ENCODE results near the gene ZNF580. TPM values are rescaled to one million over a fixed set of nuclear protein-coding genes. Genes with fewer than 3 reads are reported as not detected.

The ZNF580 gene
- total RNA-seq, 5 donors from 2014 or later (not counting 1 experiment from before 2014, with no cell fraction given): 44.6 to 116 (median 94.2) TPM

GRCh38 chr19:55648585-55649267 lies 7.9 kb downstream of the ZNF580 start:
- POLR2A ChIA-PET: no interaction called here
- CTCF ChIA-PET: interaction anchor here in 1 of 2 donors (1.5 kb wide), 1 partner anchor 63 kb away, joined by 3 read pairs; no protein-coding TSS in a partner anchor
- Histone ChIP-seq H3K36me3 (ENCODE audit: control insufficient read depth in 2 of 2, extremely low read depth in 1 of 2, insufficient read depth in 1 of 2, low read length in 1 of 2) (peaks cover 10 to 11% of the 10 kb centered on the region in 2 donors), H3K4me1 (ENCODE audit: control insufficient read depth in 1 of 2, extremely low read depth in 1 of 2, insufficient read depth in 2 of 2, low read length in 2 of 2) (peaks cover 14 to 53% of the 10 kb centered on the region in 2 experiments), H3K27ac (ENCODE audit: low read length) (no peak overlapping the region), H3K4me3 (ENCODE audit: control insufficient read depth in 1 of 2, extremely low read depth in 1 of 2, low read length in 1 of 2) (peak overlapping the region; percentile 63 to 75), H3K9me3 (no peaks in the 10 kb centered on the region), H3K27me3 (replicated peaks in 1 of 2; ENCODE audit: control insufficient read depth in 2 of 2, extremely low read depth in 1 of 2, insufficient read depth in 2 of 2, low read length in 1 of 2) (peaks cover 0 to 11% of the 10 kb centered on the region in 2 experiments)
- peaks cover 42 to 49% (median 43%) of the 10 kb centered on the region in 3 donors for H3K4me1 Mint-ChIP-seq
- DNase-seq (no peak), ATAC-seq (replicated peaks in 1 of 4) (no peak)
- H3K4me3 Mint-ChIP-seq: peak overlapping the region; percentile 66 to 82 (median 74)
- H3K9me3 Mint-ChIP-seq: no peaks in the 10 kb centered on the region
- peaks cover 4% of the 10 kb centered on the region for H3K36me3 Mint-ChIP-seq
- no peaks in the 10 kb centered on the region for H3K27me3 Mint-ChIP-seq
- 45% methylated on average over 13 of the region's 25 CpGs for WGBS (ENCODE audit: insufficient coverage)
- peak overlapping the region; percentile 23 to 28 for H3K27ac Mint-ChIP-seq

- no peak for DNase-seq
Measured at GRCh38 chr19:55649268-55650125, 8.7 kb downstream of the ZNF580 start.

GRCh38 chr19:55650126-55650557 lies 9.3 kb downstream of the ZNF580 start:
- DNase-seq: no peak
- Histone ChIP-seq H3K36me3 (ENCODE audit: control insufficient read depth in 2 of 2, extremely low read depth in 1 of 2, insufficient read depth in 1 of 2, low read length in 1 of 2) (peaks cover 4% of the 10 kb centered on the region in 2 donors), H3K27me3 (replicated peaks in 1 of 2; ENCODE audit: control insufficient read depth in 2 of 2, extremely low read depth in 1 of 2, insufficient read depth in 2 of 2, low read length in 1 of 2) (peaks cover 0 to 11% of the 10 kb centered on the region in 2 experiments), H3K4me1 (ENCODE audit: control insufficient read depth in 1 of 2, extremely low read depth in 1 of 2, insufficient read depth in 2 of 2, low read length in 2 of 2) (peaks cover 4 to 38% of the 10 kb centered on the region in 2 experiments), H3K27ac (ENCODE audit: low read length) (no peak overlapping the region), H3K9me3 (no peaks in the 10 kb centered on the region), H3K4me3 (ENCODE audit: control insufficient read depth in 1 of 2, extremely low read depth in 1 of 2, low read length in 1 of 2) (no peak overlapping the region)
- H3K4me1 Mint-ChIP-seq: peaks cover 34 to 40% (median 35%) of the 10 kb centered on the region in 3 donors
- peak overlapping the region in 1 of 2 donors; percentile 24 for H3K27ac Mint-ChIP-seq
- ChIA-PET POLR2A (no interaction called here), CTCF (interaction anchor here in 1 of 2 donors (1.0 kb wide), 1 partner anchor 17 kb away, joined by 4 read pairs; no protein-coding TSS in a partner anchor)
- no peak for ATAC-seq (replicated peaks in 1 of 4)
- 81% methylated on average over 4 of the region's 4 CpGs for WGBS (ENCODE audit: insufficient coverage)
- peak overlapping the region; percentile 41 to 82 (median 47) for H3K4me3 Mint-ChIP-seq
- no peaks in the 10 kb centered on the region for H3K27me3 Mint-ChIP-seq
- peaks cover 4% of the 10 kb centered on the region for H3K36me3 Mint-ChIP-seq
- H3K9me3 Mint-ChIP-seq: no peaks in the 10 kb centered on the region

More at GRCh38 chr19:55649268-55650125, 8.7 kb downstream of the ZNF580 start:
- peak overlapping the region; percentile 46 to 74 for H3K27ac Mint-ChIP-seq
- Histone ChIP-seq H3K27ac (ENCODE audit: low read length) (no peak overlapping the region), H3K4me3 (ENCODE audit: control insufficient read depth in 1 of 2, extremely low read depth in 1 of 2, low read length in 1 of 2) (no peak overlapping the region), H3K36me3 (ENCODE audit: control insufficient read depth in 2 of 2, extremely low read depth in 1 of 2, insufficient read depth in 1 of 2, low read length in 1 of 2) (peaks cover 10% of the 10 kb centered on the region in 2 donors), H3K9me3 (no peaks in the 10 kb centered on the region), H3K27me3 (replicated peaks in 1 of 2; ENCODE audit: control insufficient read depth in 2 of 2, extremely low read depth in 1 of 2, insufficient read depth in 2 of 2, low read length in 1 of 2) (peaks cover 0 to 11% of the 10 kb centered on the region in 2 experiments), H3K4me1 (ENCODE audit: control insufficient read depth in 1 of 2, extremely low read depth in 1 of 2, insufficient read depth in 2 of 2, low read length in 2 of 2) (peaks cover 8 to 45% of the 10 kb centered on the region in 2 experiments)
- no peak for ATAC-seq (replicated peaks in 1 of 4)
- 89% methylated on average over 17 of the region's 17 CpGs for WGBS (ENCODE audit: insufficient coverage)
- H3K4me1 Mint-ChIP-seq: peaks cover 35 to 42% (median 36%) of the 10 kb centered on the region in 3 donors
- no peaks in the 10 kb centered on the region for H3K27me3 Mint-ChIP-seq
- peak overlapping the region; percentile 59 to 82 (median 74) for H3K4me3 Mint-ChIP-seq
- CTCF ChIA-PET: interaction anchor here in 1 of 2 donors (1.0 kb wide), 1 partner anchor 17 kb away, joined by 4 read pairs; no protein-coding TSS in a partner anchor
- H3K9me3 Mint-ChIP-seq: no peaks in the 10 kb centered on the region
- POLR2A ChIA-PET: no interaction called here
- peaks cover 4% of the 10 kb centered on the region for H3K36me3 Mint-ChIP-seq

- 97% methylated on average over 11 of the region's 17 CpGs for WGBS (ENCODE audit: insufficient coverage)
- Mint-ChIP-seq H3K27me3 (no peaks in the 10 kb centered on the region), H3K9me3 (no peaks in the 10 kb centered on the region), H3K27ac (peak overlapping the region in 1 of 2 donors; percentile 24), H3K4me3 (peak overlapping the region in 2 of 3 donors; percentile 47 to 82), H3K36me3 (no peaks in the 10 kb centered on the region), H3K4me1 (peaks cover 31 to 37% (median 37%) of the 10 kb centered on the region in 3 donors)
- ATAC-seq (replicated peaks in 1 of 4) (no peak), DNase-seq (no peak)
- no peaks in the 10 kb centered on the region for H3K36me3 ChIP-seq (ENCODE audit: control insufficient read depth in 2 of 2, extremely low read depth in 1 of 2, insufficient read depth in 1 of 2, low read length in 1 of 2)
- H3K27me3 ChIP-seq (replicated peaks in 1 of 2; ENCODE audit: control insufficient read depth in 2 of 2, extremely low read depth in 1 of 2, insufficient read depth in 2 of 2, low read length in 1 of 2): peaks cover 0 to 11% of the 10 kb centered on the region in 2 experiments
- H3K27ac ChIP-seq (ENCODE audit: low read length): no peak overlapping the region
- ChIA-PET CTCF (interaction anchor here in 1 of 2 donors (1.0 kb wide), 1 partner anchor 18 kb away, joined by 4 read pairs; no protein-coding TSS in a partner anchor), POLR2A (no interaction called here)
- H3K4me3 ChIP-seq (ENCODE audit: control insufficient read depth in 1 of 2, extremely low read depth in 1 of 2, low read length in 1 of 2): no peak overlapping the region
- peaks cover 2 to 39% of the 10 kb centered on the region in 2 experiments for H3K4me1 ChIP-seq (ENCODE audit: control insufficient read depth in 1 of 2, extremely low read depth in 1 of 2, insufficient read depth in 2 of 2, low read length in 2 of 2)
- H3K9me3 ChIP-seq: no peaks in the 10 kb centered on the region
Measured at GRCh38 chr19:55650602-55651230, 9.9 kb downstream of the ZNF580 start.

GRCh38 chr19:55651236-55651635 lies 10.4 kb downstream of the ZNF580 start:
- peaks cover 35 to 42% (median 42%) of the 10 kb centered on the region in 3 donors for H3K4me1 Mint-ChIP-seq
- POLR2A ChIA-PET: no interaction called here
- no peak for DNase-seq
- no peak overlapping the region for H3K4me3 ChIP-seq (ENCODE audit: control insufficient read depth in 1 of 2, extremely low read depth in 1 of 2, low read length in 1 of 2)
- ATAC-seq (replicated peaks in 1 of 4): no peak
- no peak overlapping the region for H3K27ac Mint-ChIP-seq
- peaks cover 0 to 11% of the 10 kb centered on the region in 2 experiments for H3K27me3 ChIP-seq (replicated peaks in 1 of 2; ENCODE audit: control insufficient read depth in 2 of 2, extremely low read depth in 1 of 2, insufficient read depth in 2 of 2, low read length in 1 of 2)
- no peak overlapping the region for H3K27ac ChIP-seq (ENCODE audit: low read length)
- H3K36me3 ChIP-seq (ENCODE audit: control insufficient read depth in 2 of 2, extremely low read depth in 1 of 2, insufficient read depth in 1 of 2, low read length in 1 of 2): no peaks in the 10 kb centered on the region
- 100% methylated on average over 4 of the region's 18 CpGs for WGBS (ENCODE audit: insufficient coverage)
- no peaks in the 10 kb centered on the region for H3K27me3 Mint-ChIP-seq
- peaks cover 4% of the 10 kb centered on the region for H3K36me3 Mint-ChIP-seq
- H3K4me1 ChIP-seq (ENCODE audit: control insufficient read depth in 1 of 2, extremely low read depth in 1 of 2, insufficient read depth in 2 of 2, low read length in 2 of 2): peaks cover 4 to 45% of the 10 kb centered on the region in 2 experiments
- peak overlapping the region in 1 of 3 donors; percentile 82 for H3K4me3 Mint-ChIP-seq
- H3K9me3 ChIP-seq: no peaks in the 10 kb centered on the region
- no peaks in the 10 kb centered on the region for H3K9me3 Mint-ChIP-seq
- CTCF ChIA-PET: no interaction called here

Data from T-cell (primary cell).